Measurements from ENCODE around the gene GRWD1. TPM values are rescaled to one million over a fixed set of nuclear protein-coding genes. Genes with fewer than 3 reads are reported as not detected.
A peak's percentile ranks its signal among the peaks of the same experiment; 100 is the strongest.

Gene GRWD1
- total RNA-seq, 3 donors from 2014 or later, result 175 to 192 (median 187) TPM

GRCh38 chr19:48475369-48476068, 29.7 kb downstream of the GRWD1 start:
- peaks cover 7% of the 10 kb centered on the region for H3K4me1 Mint-ChIP-seq (ENCODE audit: low read depth)
- H3K9me3 Mint-ChIP-seq, result no peaks in the 10 kb centered on the region
- ATAC-seq (no peak), DNase-seq (no peak)
- H3K27me3 Mint-ChIP-seq (ENCODE audit: low read depth), result no peaks in the 10 kb centered on the region
- peaks cover 14% of the 10 kb centered on the region for H3K36me3 Mint-ChIP-seq (ENCODE audit: insufficient read depth)
- no peak overlapping the region for H3K4me3 Mint-ChIP-seq

GRCh38 chr19:48476176-48476575, 30.4 kb downstream of the GRWD1 start:
- H3K4me3 Mint-ChIP-seq, result no peak overlapping the region
- no peak for ATAC-seq
- no peak for DNase-seq
- H3K9me3 Mint-ChIP-seq, result no peaks in the 10 kb centered on the region
- H3K27me3 Mint-ChIP-seq (ENCODE audit: low read depth), result no peaks in the 10 kb centered on the region
- peaks cover 11% of the 10 kb centered on the region for H3K36me3 Mint-ChIP-seq (ENCODE audit: insufficient read depth)
- peaks cover 9% of the 10 kb centered on the region for H3K4me1 Mint-ChIP-seq (ENCODE audit: low read depth)

GRCh38 chr19:48477067-48477685, 31.4 kb downstream of the GRWD1 start:
- DNase-seq, result no peak
- no peaks in the 10 kb centered on the region for H3K9me3 Mint-ChIP-seq
- peaks cover 11% of the 10 kb centered on the region for H3K36me3 Mint-ChIP-seq (ENCODE audit: insufficient read depth)
- no peak for ATAC-seq
- no peaks in the 10 kb centered on the region for H3K27me3 Mint-ChIP-seq (ENCODE audit: low read depth)
- no peak overlapping the region for H3K4me3 Mint-ChIP-seq
- H3K4me1 Mint-ChIP-seq (ENCODE audit: low read depth), result peaks cover 16% of the 10 kb centered on the region

GRCh38 chr19:48477698-48478338, 32.0 kb downstream of the GRWD1 start:
- ATAC-seq (no peak), DNase-seq (no peak)
- H3K9me3 Mint-ChIP-seq, result no peaks in the 10 kb centered on the region
- no peaks in the 10 kb centered on the region for H3K27me3 Mint-ChIP-seq (ENCODE audit: low read depth)
- peaks cover 17% of the 10 kb centered on the region for H3K4me1 Mint-ChIP-seq (ENCODE audit: low read depth)
- H3K36me3 Mint-ChIP-seq (ENCODE audit: insufficient read depth), result peaks cover 8% of the 10 kb centered on the region
- H3K4me3 Mint-ChIP-seq, result no peak overlapping the region

- DNase-seq (no peak), ATAC-seq (no peak)
- Mint-ChIP-seq H3K36me3 (ENCODE audit: insufficient read depth) (peaks cover 7% of the 10 kb centered on the region), H3K27me3 (ENCODE audit: low read depth) (no peaks in the 10 kb centered on the region), H3K4me3 (no peak overlapping the region), H3K9me3 (no peaks in the 10 kb centered on the region), H3K4me1 (ENCODE audit: low read depth) (peaks cover 17% of the 10 kb centered on the region)
These were observed 32.8 kb downstream of the GRWD1 start for GRCh38 chr19:48478339-48479256.

- H3K9me3 Mint-ChIP-seq, result no peaks in the 10 kb centered on the region
- ATAC-seq, result no peak
- no peak for DNase-seq
- peak overlapping the region; percentile 83 for H3K4me3 Mint-ChIP-seq
- H3K36me3 Mint-ChIP-seq (ENCODE audit: insufficient read depth), result peaks cover 3% of the 10 kb centered on the region
- peaks cover 16% of the 10 kb centered on the region for H3K4me1 Mint-ChIP-seq (ENCODE audit: low read depth)
- no peaks in the 10 kb centered on the region for H3K27me3 Mint-ChIP-seq (ENCODE audit: low read depth)
These were observed 33.9 kb downstream of the GRWD1 start for GRCh38 chr19:48479686-48480085.

GRCh38 chr19:48480183-48480557, 34.4 kb downstream of the GRWD1 start:
- Mint-ChIP-seq H3K27me3 (ENCODE audit: low read depth) (no peaks in the 10 kb centered on the region), H3K4me1 (ENCODE audit: low read depth) (peaks cover 16% of the 10 kb centered on the region), H3K36me3 (ENCODE audit: insufficient read depth) (peaks cover 3% of the 10 kb centered on the region), H3K4me3 (peak overlapping the region; percentile 83), H3K9me3 (no peaks in the 10 kb centered on the region)
- DNase-seq (no peak), ATAC-seq (peak; percentile 61 to 62)

- Mint-ChIP-seq H3K4me1 (ENCODE audit: low read depth) (peaks cover 16% of the 10 kb centered on the region), H3K27me3 (ENCODE audit: low read depth) (no peaks in the 10 kb centered on the region), H3K9me3 (no peaks in the 10 kb centered on the region), H3K4me3 (peak overlapping the region; percentile 83), H3K36me3 (ENCODE audit: insufficient read depth) (peaks cover 1% of the 10 kb centered on the region)
- DNase-seq (peak; percentile 36), ATAC-seq (peak; percentile 86 to 87)
These were observed 35.0 kb downstream of the GRWD1 start for GRCh38 chr19:48480558-48481500.

- Mint-ChIP-seq H3K4me3 (peak overlapping the region; percentile 83), H3K9me3 (no peaks in the 10 kb centered on the region), H3K27me3 (ENCODE audit: low read depth) (no peaks in the 10 kb centered on the region), H3K36me3 (ENCODE audit: insufficient read depth) (peaks cover 1% of the 10 kb centered on the region), H3K4me1 (ENCODE audit: low read depth) (peaks cover 16% of the 10 kb centered on the region)
- ATAC-seq, result no peak
- no peak for DNase-seq
These were observed 36.3 kb downstream of the GRWD1 start for GRCh38 chr19:48481846-48482639.

GRCh38 chr19:48483301-48483700, 37.5 kb downstream of the GRWD1 start:
- Mint-ChIP-seq H3K36me3 (ENCODE audit: insufficient read depth) (peaks cover 1% of the 10 kb centered on the region), H3K9me3 (no peaks in the 10 kb centered on the region), H3K27me3 (ENCODE audit: low read depth) (no peaks in the 10 kb centered on the region), H3K4me1 (ENCODE audit: low read depth) (peaks cover 16% of the 10 kb centered on the region), H3K4me3 (no peak overlapping the region)
- ATAC-seq, result no peak
- DNase-seq, result no peak

- no peak for ATAC-seq
- no peak for DNase-seq
- Mint-ChIP-seq H3K4me1 (ENCODE audit: low read depth) (peaks cover 16% of the 10 kb centered on the region), H3K36me3 (ENCODE audit: insufficient read depth) (no peaks in the 10 kb centered on the region), H3K4me3 (no peak overlapping the region), H3K9me3 (no peaks in the 10 kb centered on the region), H3K27me3 (ENCODE audit: low read depth) (no peaks in the 10 kb centered on the region)
These were observed 38.6 kb downstream of the GRWD1 start for GRCh38 chr19:48484247-48484893.

- H3K9me3 Mint-ChIP-seq, result no peaks in the 10 kb centered on the region
- DNase-seq (no peak), ATAC-seq (no peak)
- H3K27me3 Mint-ChIP-seq (ENCODE audit: low read depth), result no peaks in the 10 kb centered on the region
- H3K4me3 Mint-ChIP-seq, result no peak overlapping the region
- H3K4me1 Mint-ChIP-seq (ENCODE audit: low read depth), result peaks cover 21% of the 10 kb centered on the region
- no peaks in the 10 kb centered on the region for H3K36me3 Mint-ChIP-seq (ENCODE audit: insufficient read depth)
These were observed 39.3 kb downstream of the GRWD1 start for GRCh38 chr19:48484931-48485612.

Data from activated T-cell treated with anti-CD3 and anti-CD28 coated beads, Interleukin-2, amount 50 U/mL, for 4 hours (primary cell).